Measurements from ENCODE around the gene TXNDC11.

TXNDC11 gene

GRCh38 chr16:11747949-11748403 is 5.3 kb upstream of the TXNDC11 start:
- TF ChIP-seq SPI1 (IDR thresholded peaks at IDR 0.05; ENCODE audit: borderline replicate concordance, low read depth) (no peak), REST (IDR thresholded peaks at IDR 0.05; ENCODE audit: insufficient replicate concordance, low read depth) (no peak), POLR2AphosphoS5 (IDR thresholded peaks at IDR 0.05; ENCODE audit: low read depth) (no peak; the same call in 1 of the 2 replicates), GABPA (IDR thresholded peaks at IDR 0.05; ENCODE audit: low read depth) (no peak)
- TF ChIP-seq, protein P1, sequence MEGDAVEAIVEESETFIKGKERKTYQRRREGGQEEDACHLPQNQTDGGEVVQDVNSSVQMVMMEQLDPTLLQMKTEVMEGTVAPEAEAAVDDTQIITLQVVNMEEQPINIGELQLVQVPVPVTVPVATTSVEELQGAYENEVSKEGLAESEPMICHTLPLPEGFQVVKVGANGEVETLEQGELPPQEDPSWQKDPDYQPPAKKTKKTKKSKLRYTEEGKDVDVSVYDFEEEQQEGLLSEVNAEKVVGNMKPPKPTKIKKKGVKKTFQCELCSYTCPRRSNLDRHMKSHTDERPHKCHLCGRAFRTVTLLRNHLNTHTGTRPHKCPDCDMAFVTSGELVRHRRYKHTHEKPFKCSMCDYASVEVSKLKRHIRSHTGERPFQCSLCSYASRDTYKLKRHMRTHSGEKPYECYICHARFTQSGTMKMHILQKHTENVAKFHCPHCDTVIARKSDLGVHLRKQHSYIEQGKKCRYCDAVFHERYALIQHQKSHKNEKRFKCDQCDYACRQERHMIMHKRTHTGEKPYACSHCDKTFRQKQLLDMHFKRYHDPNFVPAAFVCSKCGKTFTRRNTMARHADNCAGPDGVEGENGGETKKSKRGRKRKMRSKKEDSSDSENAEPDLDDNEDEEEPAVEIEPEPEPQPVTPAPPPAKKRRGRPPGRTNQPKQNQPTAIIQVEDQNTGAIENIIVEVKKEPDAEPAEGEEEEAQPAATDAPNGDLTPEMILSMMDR (IDR thresholded peaks at IDR 0.05; ENCODE audit: insufficient read depth, low read length) = no peak
- no peak for DNase-seq (ENCODE audit: low read depth in 1 of 2, low spot score in 1 of 2)
- no peaks in the 10 kb centered on the region for H3K27me3 ChIP-seq (ENCODE audit: insufficient read depth, poor library complexity, severe bottlenecking)
- no peak overlapping the region for H3K4me3 ChIP-seq (replicated peaks; ENCODE audit: insufficient read depth, low read length)
- H3K27ac ChIP-seq (replicated peaks) = no peak overlapping the region

- no peak overlapping the region for H3K27ac ChIP-seq (replicated peaks)
- no peak for TF ChIP-seq SPI1 (IDR thresholded peaks at IDR 0.05; ENCODE audit: borderline replicate concordance, low read depth)
- TF ChIP-seq GABPA (IDR thresholded peaks at IDR 0.05; ENCODE audit: low read depth) = no peak
- TF ChIP-seq, protein P1 (IDR thresholded peaks at IDR 0.05; ENCODE audit: insufficient read depth, low read length) = no peak
- TF ChIP-seq REST (IDR thresholded peaks at IDR 0.05; ENCODE audit: insufficient replicate concordance, low read depth) = no peak
- no peak for TF ChIP-seq POLR2AphosphoS5 (IDR thresholded peaks at IDR 0.05; ENCODE audit: low read depth)
- no peak overlapping the region for H3K4me3 ChIP-seq (replicated peaks; ENCODE audit: insufficient read depth, low read length)
- H3K27me3 ChIP-seq (ENCODE audit: insufficient read depth, poor library complexity, severe bottlenecking) = no peaks in the 10 kb centered on the region
- DNase-seq (ENCODE audit: low read depth in 1 of 2, low spot score in 1 of 2) = no peak
Measured at GRCh38 chr16:11744075-11744470, 1.4 kb upstream of the TXNDC11 start.

GRCh38 chr16:11743308-11744074 is 834 bp upstream of the TXNDC11 start:
- Histone ChIP-seq H3K27me3 (ENCODE audit: insufficient read depth, poor library complexity, severe bottlenecking) (no peaks in the 10 kb centered on the region), H3K27ac (replicated peaks) (peak overlapping the region; percentile 72), H3K4me3 (replicated peaks; ENCODE audit: insufficient read depth, low read length) (peak overlapping the region; percentile 89)
- TF ChIP-seq POLR2AphosphoS5 (IDR thresholded peaks at IDR 0.05; ENCODE audit: low read depth) (peak; percentile 58; the same call in 1 of the 2 replicates), SPI1 (IDR thresholded peaks at IDR 0.05; ENCODE audit: borderline replicate concordance, low read depth) (peak; percentile 63; the same call in 1 of the 2 replicates), GABPA (IDR thresholded peaks at IDR 0.05; ENCODE audit: low read depth) (peak; percentile 18; the same call in 1 of the 2 replicates), REST (IDR thresholded peaks at IDR 0.05; ENCODE audit: insufficient replicate concordance, low read depth) (no peak)
- TF ChIP-seq, protein P1 (IDR thresholded peaks at IDR 0.05; ENCODE audit: insufficient read depth, low read length) = no peak
- peak; percentile 91 to 93 for DNase-seq (ENCODE audit: low read depth in 1 of 2, low spot score in 1 of 2)

Data from HL-60 (cell line).